GM18861 (cell line): Measurements from ENCODE around the gene PCLO.
"Not testable (repeated sequence)": the region's sequence is repeated elsewhere in the genome, so short reads cannot be mapped to it uniquely, and the experiment has no call there.

Source experiments
- ATAC-seq: cut with Tn5 transposase; IDR thresholded peaks from one replicate; pipeline ENCODE4 v1.9.1; 2021; ENCODE audit not compliant: unreplicated experiment

PCLO gene

GRCh38 chr7:83053965-83054364 is 108.7 kb downstream of the PCLO start:
- ATAC-seq = no peak

DNA sequence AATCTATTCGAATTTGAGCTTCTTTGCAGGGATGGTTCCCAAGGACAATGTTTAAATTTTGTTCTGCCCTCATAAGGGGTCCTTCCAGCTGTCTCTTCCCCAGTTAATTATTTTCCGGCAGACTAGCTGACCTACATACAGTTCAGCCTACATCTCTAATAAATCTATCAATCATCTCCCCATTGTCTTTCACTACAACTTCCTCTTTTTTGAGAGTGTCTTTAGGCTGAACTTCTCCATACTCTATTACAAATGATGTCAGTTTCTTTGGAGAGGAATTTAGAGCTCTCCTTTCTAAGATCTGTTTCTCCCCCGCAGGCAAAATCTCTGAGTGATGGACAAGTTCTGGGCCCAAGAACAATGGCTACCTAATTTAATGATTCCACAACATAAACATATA is 122.2 kb downstream of the PCLO start:
- ATAC-seq = no peak

- no peak for ATAC-seq
Observed at GRCh38 chr7:83038787-83039186, 123.9 kb downstream of the PCLO start.

- ATAC-seq = no peak
Observed at GRCh38 chr7:83036721-83037380, 125.8 kb downstream of the PCLO start.

DNA sequence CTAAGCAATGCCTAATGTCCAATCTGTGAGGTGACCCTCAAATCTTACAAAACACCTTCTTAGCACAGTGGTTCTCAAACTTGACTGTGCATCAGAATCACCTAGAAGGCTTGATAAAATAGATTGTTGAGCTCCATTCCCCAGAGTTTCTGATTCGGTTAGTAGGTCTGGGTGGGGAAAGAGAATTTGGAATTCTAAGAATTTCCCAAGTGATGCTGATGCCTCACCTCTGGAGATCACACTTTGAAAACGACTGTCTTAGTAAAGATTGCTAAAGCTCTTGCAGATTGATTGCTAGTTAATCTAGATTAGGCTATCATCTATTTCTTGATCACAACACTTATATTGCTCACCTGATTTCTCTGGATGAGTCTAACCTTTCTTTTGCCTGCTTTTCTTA is 126.6 kb downstream of the PCLO start:
- no peak for ATAC-seq

GRCh38 chr7:83032195-83032594 is 130.5 kb downstream of the PCLO start:
- no peak for ATAC-seq

- ATAC-seq = not testable (repeated sequence)
Observed at GRCh38 chr7:83023817-83024665, 138.6 kb downstream of the PCLO start.

DNA sequence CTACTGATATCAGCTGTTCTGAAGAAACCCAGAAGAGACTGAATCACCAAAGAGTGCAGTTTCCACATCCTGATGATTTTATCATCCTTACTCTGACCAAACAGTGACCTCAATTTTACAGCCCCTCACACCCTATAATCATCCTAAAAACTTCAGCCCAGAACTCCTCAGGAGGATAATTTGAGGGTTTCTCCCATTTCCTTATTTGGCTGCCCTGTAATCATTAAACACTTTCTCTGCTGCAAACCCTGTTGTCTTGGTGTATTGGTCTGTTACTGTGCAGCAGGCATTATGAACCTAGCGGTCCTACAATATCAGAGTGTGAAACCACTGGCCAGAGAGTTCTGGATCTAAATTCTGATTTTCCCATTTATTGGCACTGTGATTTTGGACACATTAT is 141.7 kb downstream of the PCLO start:
- no peak for ATAC-seq

- no peak for ATAC-seq
Observed at GRCh38 chr7:83020161-83020560, 142.5 kb downstream of the PCLO start.

GRCh38 chr7:83015916-83016315 is 146.8 kb downstream of the PCLO start:
- ATAC-seq = no peak

DNA sequence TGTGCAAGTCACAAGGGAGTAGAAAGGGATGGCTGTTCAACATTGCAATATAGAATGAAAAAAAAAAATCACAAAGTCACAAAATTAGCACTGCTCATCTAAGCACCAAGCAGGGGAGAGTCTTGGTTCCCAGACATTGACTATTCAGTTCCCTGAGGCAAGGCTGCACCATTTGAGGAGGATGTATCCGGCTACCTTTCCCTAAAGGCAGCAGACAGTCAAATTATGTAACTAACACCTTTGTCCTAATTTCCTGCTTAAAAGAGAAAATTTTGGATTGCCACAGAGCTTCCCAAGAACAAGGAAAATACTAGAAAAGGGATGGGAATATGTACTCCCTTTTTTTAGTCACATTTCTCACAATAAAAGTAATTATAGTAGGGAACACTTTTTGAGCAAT is 148.1 kb downstream of the PCLO start:
- no peak for ATAC-seq

DNA sequence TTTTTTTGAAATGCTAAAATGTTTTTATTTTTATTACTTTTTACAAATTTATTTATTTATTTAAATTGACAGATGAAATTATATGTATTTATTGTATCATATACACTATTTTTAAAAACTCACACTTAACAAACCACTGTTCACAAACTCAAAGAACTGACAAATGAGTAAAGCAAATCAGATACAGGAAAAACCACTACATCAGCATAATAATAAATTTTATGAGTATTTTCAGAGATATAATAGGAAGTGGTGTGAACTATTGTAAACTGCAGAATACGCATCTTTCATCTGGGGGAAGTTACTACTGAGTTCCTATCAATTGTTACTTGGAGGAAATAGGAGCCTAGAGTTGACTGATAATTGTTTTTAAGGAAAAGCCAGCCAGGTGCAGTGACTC is 150.7 kb downstream of the PCLO start:
- ATAC-seq = no peak

GRCh38 chr7:83005410-83005809 is 157.3 kb downstream of the PCLO start:
- no peak for ATAC-seq

GRCh38 chr7:83001362-83002040 is 161.2 kb downstream of the PCLO start:
- ATAC-seq = no peak

GRCh38 chr7:82998436-82998835 is 164.2 kb downstream of the PCLO start:
- ATAC-seq = no peak

GRCh38 chr7:82985144-82985802 is 177.4 kb downstream of the PCLO start:
- no peak for ATAC-seq

DNA sequence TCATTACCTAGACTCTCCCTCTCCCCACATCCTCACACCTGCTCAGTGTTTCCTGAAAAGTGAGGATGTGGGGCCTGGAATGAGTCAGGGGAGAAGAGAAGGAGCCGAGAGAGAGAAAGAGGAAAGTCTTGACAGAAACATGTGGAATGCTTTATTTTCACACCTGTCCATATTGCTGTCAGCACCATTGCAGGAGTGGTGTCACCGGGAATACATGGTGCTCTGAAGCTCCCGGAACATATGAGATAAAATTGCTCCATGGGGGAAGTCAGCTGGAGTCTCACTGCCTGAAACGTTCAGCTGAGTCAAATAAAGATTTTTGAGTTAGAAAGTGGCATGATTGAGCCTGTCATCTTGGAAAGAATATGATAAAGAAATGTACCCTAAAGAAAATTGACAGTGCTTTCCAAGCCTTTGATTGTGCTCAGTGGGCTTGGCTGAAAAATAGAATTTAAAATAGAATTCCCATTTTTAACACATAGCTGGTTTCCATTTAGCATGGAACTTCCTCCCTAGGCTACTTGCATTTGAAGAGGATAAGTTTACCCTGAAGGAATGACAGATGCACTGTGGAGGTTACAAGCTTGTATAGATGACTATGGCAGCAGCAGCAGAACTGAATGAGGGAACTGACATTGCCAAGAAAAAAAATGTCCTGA is 182.4 kb downstream of the PCLO start:
- no peak for ATAC-seq

- ATAC-seq = no peak
Observed at GRCh38 chr7:82975811-82976468, 186.7 kb downstream of the PCLO start.

DNA sequence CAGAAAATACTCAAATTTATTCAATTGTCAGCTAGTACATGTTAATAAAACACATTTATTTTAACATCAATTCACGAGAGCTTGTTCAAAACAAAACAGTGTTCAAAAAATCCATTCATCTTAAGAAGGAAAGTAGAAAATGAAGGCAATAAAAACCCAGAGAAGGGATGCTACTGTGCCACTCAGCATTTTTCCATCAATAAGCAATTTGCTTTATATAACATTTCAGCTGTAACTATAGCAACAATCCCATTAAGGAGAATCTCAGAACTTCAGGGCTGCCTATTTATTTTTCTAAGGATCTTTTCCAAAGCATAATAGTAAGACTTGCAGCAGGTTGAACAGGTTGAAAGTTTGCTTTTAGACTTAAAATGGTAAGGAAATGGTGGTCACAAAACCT is 190.5 kb downstream of the PCLO start:
- no peak for ATAC-seq
